Memory B cell (primary cell): ENCODE measurements around the gene GIT2.

Experiments
- ATAC-seq: fragments of 150-1000 bp; cut with Tn5 transposase; 2 replicates; pipeline ENCODE4 v1.10.0; 2021; ENCODE audit warnings: low read depth, mild to moderate bottlenecking, moderate library complexity
- DNase-seq, 2 donors: peaks; one replicate each; pipeline ENCODE4 v3.0.0; 2022; ENCODE audit warnings: low spot score in 2 of 2
- H3K27ac Mint-ChIP-seq: one replicate; pipeline ENCODE4 v1.8.0; 2022; ENCODE audit warnings: mild to moderate bottlenecking, moderate library complexity, mixed read lengths
- H3K27me3 Mint-ChIP-seq: one replicate; pipeline ENCODE4 v1.8.0; 2022; ENCODE audit warnings: mixed read lengths
- H3K36me3 Mint-ChIP-seq: one replicate; pipeline ENCODE4 v1.8.0; 2022; ENCODE audit warnings: mild to moderate bottlenecking, mixed read lengths
- H3K4me1 Mint-ChIP-seq: one replicate; pipeline ENCODE4 v1.8.0; 2022; ENCODE audit warnings: mixed read lengths
- H3K4me3 Mint-ChIP-seq: one replicate; pipeline ENCODE4 v1.8.0; 2022; ENCODE audit warnings: mild to moderate bottlenecking, moderate library complexity, mixed read lengths
- H3K9me3 Mint-ChIP-seq: one replicate; pipeline ENCODE4 v1.8.0; 2022; ENCODE audit warnings: mixed read lengths

Gene GIT2

GRCh38 chr12:109885616-109886015 lies 110.6 kb downstream of the GIT2 start:
- no peaks in the 10 kb centered on the region for H3K9me3 Mint-ChIP-seq
- H3K27ac Mint-ChIP-seq, result no peak overlapping the region
- DNase-seq (no peak), ATAC-seq (no peak)
- H3K4me3 Mint-ChIP-seq, result no peak overlapping the region
- peaks cover 34% of the 10 kb centered on the region for H3K4me1 Mint-ChIP-seq
- no peaks in the 10 kb centered on the region for H3K36me3 Mint-ChIP-seq
- no peaks in the 10 kb centered on the region for H3K27me3 Mint-ChIP-seq

- H3K4me3 Mint-ChIP-seq, result no peak overlapping the region
Observed at GRCh38 chr12:109883461-109883860, 112.7 kb downstream of the GIT2 start.

GRCh38 chr12:109881752-109882151 lies 114.4 kb downstream of the GIT2 start:
- ATAC-seq (no peak), DNase-seq (no peak)
- H3K27ac Mint-ChIP-seq, result no peak overlapping the region
- peaks cover 27% of the 10 kb centered on the region for H3K4me1 Mint-ChIP-seq
- H3K27me3 Mint-ChIP-seq, result no peaks in the 10 kb centered on the region
- H3K9me3 Mint-ChIP-seq, result no peaks in the 10 kb centered on the region
- H3K36me3 Mint-ChIP-seq, result no peaks in the 10 kb centered on the region
- peak overlapping the region; percentile 76 for H3K4me3 Mint-ChIP-seq

More at GRCh38 chr12:109883461-109883860, 112.7 kb downstream of the GIT2 start:
- Mint-ChIP-seq H3K9me3 (no peaks in the 10 kb centered on the region), H3K36me3 (no peaks in the 10 kb centered on the region), H3K27me3 (no peaks in the 10 kb centered on the region), H3K27ac (no peak overlapping the region), H3K4me1 (peaks cover 35% of the 10 kb centered on the region)
- ATAC-seq (no peak), DNase-seq (no peak)

GRCh38 chr12:109880938-109881337 lies 115.2 kb downstream of the GIT2 start:
- no peaks in the 10 kb centered on the region for H3K27me3 Mint-ChIP-seq
- DNase-seq, result no peak
- peaks cover 2% of the 10 kb centered on the region for H3K36me3 Mint-ChIP-seq
- H3K4me1 Mint-ChIP-seq, result peaks cover 32% of the 10 kb centered on the region
- ATAC-seq, result no peak
- H3K4me3 Mint-ChIP-seq, result peak overlapping the region; percentile 76
- no peaks in the 10 kb centered on the region for H3K9me3 Mint-ChIP-seq
- peak overlapping the region; percentile 39 for H3K27ac Mint-ChIP-seq

- H3K27me3 Mint-ChIP-seq, result no peaks in the 10 kb centered on the region
- no peaks in the 10 kb centered on the region for H3K9me3 Mint-ChIP-seq
- peak; percentile 89 for ATAC-seq
- peak; percentile 93 to 94 for DNase-seq
- H3K27ac Mint-ChIP-seq, result peak within 1 kb of the TSS; percentile 92
- H3K4me3 Mint-ChIP-seq, result peak within 1 kb of the TSS; percentile 95
- peaks cover 38% of the 10 kb centered on the region for H3K4me1 Mint-ChIP-seq
- peaks cover 2% of the 10 kb centered on the region for H3K36me3 Mint-ChIP-seq
Observed at GRCh38 chr12:109880043-109880931, 115.9 kb downstream of the GIT2 start, which contains the start of gene GLTP. GLTP (minus strand) TSS chr12:109880541; CDS start chr12:109880374, 167 bp downstream.
